Cardiac septum (tissue), 1 donor: ENCODE measurements around the gene EML6. TPM values are rescaled to one million over a fixed set of nuclear protein-coding genes. Genes with fewer than 3 reads are reported as not detected.
"Not testable (repeated sequence)": the region's sequence is repeated elsewhere in the genome, so short reads cannot be mapped to it uniquely, and the experiment has no call there.

ENCODE experiments used
- DNase-seq: peaks from one replicate; pipeline ENCODE4 v3.0.0-alpha.2; 2020; ENCODE audit warnings: low spot score
- intact Hi-C: fragments of 100-400 bp; cut with DNase I; formaldehyde crosslinking; loops from one replicate; pipeline ENCODE4 v1.14.0; 2022
- total RNA-seq: library from RNA; stranded (reverse); fragmentation: NEBNext Ultra II Directional; extraction: Animal tissue kit (Norgen Biotek cat#: 25700); gene quantifications from one replicate; pipeline ENCODE4 v1.2.1, GENCODE V29; 2021
- donor health status: DM: no; HTN: no; CAD: no.

Gene EML6
- total RNA-seq, 1 donor from 2014 or later: 0.83 TPM

DNA sequence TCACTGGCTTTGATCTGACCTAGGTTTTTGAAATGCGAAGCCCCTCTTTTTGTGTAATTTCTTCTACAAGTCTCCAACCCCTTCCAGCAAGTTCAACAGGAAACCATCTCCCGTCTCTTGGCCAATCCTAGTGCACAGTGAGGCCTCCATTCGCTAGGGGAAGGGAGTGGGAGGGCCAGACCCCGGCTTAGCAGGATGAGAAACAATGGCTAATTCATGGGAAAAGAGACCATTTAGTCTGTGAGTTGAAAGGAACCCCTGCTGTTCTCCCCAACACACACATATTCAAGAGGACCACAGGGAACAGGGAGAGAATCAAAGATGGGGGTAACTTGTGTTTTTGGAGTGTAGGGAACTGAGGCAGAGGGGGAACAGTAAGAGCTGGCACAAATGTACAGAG lies 243.8 kb downstream of the EML6 start:
- intact Hi-C loops: no loop called here
- no peak for DNase-seq

DNA sequence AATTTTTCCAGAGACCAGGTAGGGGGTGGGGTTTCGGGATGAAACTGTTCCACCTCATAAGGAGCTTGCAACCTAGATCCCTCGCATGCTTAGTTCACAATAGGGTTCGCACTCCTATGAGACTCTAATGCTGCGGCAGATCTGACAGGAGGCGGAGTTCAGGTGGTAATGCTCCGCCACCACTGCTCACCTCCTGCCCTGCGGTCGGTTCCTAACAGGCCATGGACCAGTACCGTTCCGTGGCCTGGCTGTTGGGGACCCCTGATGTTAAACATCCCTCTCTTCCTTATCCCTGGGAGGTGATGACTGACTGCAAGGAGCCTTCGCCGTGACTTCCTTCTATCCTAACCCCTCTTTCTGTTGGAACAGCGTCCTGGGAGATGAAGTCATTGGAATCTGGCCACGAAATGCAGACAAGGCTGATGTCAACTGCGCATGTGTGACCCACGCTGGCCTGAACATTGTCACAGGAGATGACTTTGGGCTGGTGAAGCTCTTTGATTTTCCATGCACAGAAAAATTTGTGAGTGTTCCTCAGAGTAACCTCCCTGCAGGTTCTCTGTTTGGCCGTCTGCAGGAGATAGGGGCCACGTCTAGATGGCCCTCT lies 244.4 kb downstream of the EML6 start:
- no peak for DNase-seq
- intact Hi-C loops: no loop called here

DNA sequence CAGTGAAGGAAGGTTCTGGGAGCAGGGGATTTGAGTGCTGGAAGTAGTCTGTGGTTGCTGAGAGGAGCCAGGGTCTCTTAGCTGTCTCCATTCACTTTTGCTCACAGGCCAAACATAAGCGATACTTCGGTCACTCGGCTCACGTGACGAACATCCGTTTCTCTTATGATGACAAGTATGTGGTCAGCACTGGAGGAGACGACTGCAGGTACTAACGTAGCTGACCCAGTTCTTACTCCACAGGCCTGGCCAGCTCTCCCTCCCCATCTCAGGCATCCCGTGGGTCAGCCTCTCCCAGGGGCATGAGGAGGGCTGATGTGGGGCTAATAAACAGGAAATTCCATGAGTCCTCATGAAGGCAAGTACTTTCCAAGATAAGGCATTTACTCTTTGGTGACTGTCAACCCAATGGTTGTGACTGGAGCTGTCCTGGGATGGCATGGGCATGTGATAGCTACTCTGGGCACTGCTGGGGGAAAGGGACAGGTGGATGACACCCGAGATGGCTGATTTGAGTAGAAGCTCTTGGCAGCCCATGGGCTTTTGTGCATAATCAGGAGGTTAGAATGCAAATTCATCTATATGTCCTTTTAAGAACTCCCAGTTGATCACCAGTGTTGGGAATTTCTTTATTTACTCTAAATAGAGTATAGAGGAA lies 245.2 kb downstream of the EML6 start:
- no peak for DNase-seq
- intact Hi-C loops: no loop called here

DNA sequence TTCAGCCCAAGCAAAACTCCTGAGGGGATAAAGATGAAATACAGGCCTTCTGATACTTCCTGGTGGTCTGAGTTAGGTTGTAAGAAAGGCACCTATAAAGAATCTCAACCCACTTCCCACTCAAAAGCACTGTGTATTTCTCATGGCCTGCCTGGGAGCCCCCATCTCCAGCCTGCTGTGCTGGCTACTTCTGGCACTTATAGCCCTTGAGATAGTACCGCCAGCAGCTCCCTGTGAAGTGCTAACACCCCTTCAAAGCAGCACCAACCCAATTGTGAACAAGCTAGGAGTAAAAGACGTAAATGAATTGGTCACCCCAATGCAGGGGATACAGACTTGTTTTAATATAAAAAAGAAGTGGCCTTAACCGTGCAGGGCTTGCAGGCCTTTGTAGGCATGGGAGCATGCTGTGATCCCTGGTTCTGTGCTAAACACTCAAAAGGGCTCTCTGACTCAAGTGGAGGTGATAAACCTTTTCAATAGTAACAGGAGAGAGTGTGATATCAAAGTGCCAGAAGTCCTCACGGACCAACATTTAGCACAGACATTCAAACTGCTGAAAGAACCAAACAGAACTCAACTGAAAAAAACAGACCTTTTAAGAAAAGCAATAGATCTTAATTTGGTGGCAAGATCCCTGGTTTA lies 246.0 kb downstream of the EML6 start:
- intact Hi-C loops: no loop called here
- no peak for DNase-seq

DNA sequence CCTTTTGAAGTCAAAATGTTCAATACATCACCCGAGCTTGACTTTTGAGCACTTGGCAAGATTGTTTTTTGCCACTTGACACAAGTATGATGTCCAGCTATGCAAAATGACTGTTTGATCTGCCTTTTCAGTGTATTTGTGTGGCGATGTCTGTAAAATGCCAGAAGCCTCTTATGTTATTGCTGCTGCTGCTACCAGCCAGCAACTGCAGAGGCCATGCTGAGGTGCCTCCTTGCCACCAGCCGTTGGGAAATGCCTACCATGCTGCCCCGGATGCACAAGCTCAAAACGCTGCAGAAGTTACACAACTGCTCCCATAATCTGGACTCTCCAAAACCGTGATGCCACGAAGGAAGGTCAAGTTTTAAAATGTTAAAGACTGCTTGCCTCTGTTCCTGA lies 246.5 kb downstream of the EML6 start:
- intact Hi-C loops: no loop called here
- no peak for DNase-seq

DNA sequence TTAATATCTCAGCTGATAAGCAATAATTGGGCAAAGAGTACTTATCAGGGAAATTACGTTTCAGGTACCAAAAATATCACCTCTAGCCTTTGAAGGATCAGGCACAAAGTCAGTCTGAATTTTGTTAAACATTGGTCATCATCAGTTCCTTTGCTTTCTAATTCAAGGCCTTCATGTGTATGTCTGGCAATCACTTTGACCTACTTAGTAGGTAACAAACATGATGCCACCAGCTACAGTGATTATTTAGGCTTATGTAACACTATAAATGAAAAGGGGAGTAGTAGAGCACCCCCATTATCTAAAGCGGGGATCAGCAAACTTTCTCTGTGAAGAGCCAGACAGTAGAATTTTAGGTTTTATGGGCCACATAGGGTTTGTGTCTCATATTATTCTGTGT lies 251.7 kb downstream of the EML6 start:
- no peak for DNase-seq
- intact Hi-C loops: no loop called here

DNA sequence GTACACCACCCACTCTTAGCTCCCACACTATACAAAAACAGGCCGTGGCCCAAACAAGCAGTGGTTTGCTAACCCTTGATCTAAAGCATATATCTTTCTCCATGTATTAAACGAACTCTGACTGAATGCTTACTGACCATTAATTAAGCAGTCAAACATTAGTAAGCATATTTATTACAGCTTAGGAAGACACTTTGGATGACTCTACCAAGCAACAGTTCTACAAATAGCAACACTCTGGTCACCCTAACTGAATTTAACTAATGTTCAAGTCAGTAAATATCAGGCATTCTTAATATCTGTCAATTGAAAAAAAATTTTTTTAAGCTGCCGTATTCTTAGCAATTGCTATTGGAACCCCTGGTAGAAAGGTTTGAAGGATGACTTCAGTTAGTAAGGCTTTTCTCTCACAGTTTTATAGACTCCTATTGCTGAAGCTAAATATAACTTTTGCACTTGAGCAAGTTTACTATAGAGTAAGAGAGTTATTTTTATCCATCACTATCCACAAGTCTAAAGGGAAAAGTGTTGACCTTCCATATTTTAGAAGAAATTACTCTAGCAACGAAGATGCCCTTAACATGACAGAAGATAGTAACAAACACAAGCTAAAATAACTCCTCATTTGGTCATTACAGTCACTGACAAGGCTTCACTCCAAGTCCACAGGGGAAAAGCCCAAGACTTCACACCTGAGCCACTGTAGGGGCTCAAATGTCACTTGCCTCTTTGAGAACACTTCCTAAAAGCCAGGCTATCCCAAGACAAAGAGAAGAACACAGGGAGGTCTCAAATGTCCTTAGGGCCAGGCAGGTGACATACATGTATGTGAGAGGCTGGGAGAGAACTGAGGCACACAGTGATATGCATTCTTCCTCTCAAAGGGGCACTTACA lies 252.4 kb downstream of the EML6 start:
- DNase-seq: no peak
- intact Hi-C loops: no loop called here

DNA sequence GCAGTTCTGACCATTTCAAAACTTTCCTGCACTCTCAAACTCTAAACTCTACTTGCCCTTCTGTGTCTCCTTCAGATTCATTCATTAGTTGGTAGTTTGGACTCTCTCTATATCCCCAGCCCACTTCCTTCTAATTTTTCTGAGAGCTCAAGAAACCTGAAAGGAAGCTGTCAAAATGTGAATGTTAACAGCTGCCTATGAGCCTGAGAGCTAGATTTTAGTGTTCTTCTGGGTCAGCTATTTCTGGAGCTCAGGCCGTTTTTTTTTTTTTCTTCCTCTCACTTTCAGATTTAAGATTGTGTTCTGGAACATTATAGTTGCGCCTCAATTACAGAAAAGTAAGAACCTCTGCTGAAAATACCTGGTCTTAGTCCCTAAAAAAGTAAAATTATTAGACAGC lies 253.7 kb downstream of the EML6 start:
- no peak for DNase-seq
- intact Hi-C loops: no loop called here

DNA sequence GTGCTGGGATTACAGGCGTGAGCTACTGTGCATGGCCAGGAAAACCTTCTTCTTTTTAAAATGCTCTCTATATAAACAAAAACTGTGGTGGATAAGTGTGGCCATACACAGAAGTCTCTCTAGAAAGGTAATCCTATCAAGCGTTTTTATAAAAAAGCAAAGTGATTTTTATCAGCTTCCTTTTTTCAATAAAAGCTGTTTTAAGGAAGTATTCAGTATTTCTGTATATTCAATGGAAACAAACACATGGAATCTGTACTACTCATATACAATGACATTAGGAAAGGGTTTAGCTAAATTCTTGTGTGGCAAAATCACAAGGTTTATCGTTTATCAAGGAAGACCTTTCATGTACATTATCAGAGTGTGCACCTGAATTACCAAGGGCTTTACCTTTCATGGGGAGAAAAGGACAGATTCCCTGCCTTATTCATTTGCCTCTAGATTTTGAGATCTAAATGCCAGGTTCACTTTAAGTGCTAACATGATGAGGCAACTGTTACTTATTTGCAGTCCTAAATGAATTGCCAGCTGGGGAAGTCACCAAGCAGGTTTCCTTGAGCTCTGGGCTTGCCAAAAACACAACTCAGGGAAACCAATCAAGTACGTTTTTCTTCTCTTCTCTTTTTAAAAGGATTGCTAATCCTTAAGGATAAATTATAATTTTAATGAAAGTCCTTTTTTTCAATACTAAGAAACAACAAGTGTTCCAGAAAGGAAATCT lies 256.0 kb downstream of the EML6 start:
- intact Hi-C loops: no loop called here
- no peak for DNase-seq

DNA sequence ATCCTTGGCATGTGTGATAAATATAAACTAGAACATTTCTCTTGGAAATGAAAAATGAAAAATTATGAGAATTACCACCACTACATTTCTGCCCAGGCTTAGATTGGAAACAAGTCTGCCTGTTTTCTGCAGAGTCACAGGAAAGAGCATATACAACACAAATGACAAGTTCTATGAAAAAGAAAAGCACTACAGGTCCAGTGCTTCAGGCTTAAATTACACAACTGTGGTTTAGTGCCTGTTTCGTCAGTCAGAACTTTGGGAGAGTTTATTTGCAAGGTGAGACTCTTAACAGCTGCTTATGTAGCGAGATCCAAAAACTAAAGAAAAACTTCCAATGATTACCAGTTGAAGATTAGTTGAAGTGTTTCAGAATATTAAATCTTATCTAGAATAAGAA lies 257.9 kb downstream of the EML6 start:
- DNase-seq: no peak
- intact Hi-C loops: no loop called here

DNA sequence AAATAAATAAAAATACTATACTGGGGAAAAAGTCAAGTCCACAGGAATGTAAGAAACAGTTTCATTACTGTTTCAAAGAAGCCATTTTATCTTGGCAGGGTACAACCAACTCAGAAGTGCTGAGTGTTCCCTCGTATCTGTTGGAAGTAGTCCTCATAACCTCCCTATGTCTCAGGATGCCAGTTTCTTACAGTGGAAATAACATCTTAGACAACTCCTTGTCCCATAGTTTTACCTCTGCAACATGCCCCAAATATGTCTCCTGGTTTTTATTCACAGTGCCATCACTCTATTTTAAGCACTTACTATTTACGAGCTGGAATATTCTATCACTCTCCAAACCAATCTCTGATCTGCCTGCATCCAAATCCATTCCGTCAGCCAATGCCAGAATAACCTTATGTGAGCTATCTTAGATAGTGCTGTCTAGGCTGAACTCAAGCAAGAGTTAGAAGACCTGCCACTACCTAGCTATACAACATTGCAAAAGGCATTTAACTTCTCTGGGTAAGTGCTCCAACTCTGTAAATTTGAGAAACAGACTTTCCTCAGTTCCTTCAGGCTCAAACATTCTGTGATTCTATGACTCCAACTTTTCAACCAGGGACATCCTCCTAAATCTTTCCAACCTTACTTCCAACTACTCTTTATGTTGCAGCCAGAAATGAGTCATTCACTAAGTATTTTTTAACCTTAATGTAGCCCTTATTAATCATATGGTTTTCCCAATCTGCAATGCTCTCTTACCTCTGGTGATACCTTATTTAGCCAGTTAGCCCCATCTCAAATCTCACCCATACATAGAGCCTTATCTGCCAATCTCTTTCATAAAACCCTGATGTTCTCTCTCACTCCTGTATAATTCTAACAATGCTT lies 260.1 kb downstream of the EML6 start:
- DNase-seq: no peak
- intact Hi-C loops: no loop called here

DNA sequence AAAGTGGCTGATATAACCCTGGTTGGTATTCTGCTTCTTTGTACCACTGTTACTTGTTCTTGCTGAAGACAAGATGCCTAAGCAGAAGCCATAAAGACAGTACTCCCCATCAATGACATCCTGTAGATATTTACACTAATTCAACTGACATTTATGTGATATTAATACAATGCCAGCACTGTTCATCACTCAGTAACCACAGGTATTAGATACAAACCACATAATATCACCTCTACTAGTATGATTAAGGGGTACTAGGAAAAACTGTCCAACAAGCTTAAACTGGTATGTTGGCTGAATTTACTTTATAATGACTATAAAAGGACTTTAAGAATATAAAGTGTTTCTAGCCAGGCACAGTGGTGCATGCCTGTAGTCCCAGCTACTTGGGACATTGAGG lies 261.0 kb downstream of the EML6 start:
- DNase-seq: no peak
- intact Hi-C loops: no loop called here

DNA sequence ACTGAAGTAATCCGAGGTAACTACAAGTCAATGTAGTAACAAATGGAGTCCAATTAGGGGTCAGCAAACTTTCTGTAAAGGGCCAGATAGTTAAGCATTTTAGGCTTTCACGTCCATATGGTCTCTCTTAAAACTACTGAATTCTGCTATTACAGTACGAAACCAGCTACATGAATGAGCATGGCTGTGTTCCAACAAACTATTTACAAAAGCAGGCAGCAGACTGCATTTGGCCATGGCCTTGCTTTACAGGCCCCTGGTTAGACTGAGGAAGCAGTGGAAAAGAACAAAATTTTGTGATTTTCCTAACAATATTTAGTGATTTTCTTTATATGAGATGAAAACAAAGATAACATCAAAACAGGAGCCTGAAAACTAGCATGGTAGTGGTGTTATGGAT lies 262.8 kb downstream of the EML6 start:
- intact Hi-C loops: no loop called here
- DNase-seq: no peak

DNA sequence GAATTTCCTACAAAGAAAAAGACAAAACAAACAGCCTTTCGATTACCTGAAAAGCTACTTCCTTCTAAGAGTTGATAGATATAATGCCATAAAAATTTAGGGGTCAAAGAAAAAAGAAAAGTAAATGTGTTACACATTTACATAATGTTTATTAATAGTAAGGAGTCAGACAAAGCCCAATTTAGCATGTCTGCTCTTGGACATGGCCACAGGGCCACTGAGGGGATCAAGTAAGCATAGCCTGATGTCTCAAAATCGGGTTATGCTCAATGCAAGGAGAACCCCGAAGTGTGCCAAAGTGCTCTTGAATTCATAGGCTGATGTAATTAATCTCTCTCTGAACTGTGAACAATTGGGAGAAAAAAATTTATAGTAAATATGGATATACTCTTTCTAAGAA lies 265.1 kb downstream of the EML6 start:
- no peak for DNase-seq

DNA sequence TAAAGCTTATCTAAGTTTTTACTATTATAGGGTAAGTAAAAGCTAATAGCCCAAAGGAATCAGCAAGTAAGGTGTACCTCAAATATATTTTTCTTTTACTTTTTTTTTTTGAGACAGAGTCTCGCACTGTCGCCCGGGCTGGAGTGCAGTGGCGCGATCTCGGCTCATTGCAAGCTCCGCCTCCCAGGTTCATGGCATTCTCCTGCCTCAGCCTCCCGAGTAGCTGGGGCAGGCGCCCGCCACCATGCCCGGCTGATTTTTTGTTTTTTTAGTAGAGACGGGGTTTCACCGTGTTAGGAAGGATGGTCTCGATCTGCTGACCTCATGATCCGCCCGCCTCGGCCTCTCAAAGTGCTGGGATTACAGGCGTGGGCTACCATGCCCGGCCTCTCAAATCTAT lies 267.2 kb downstream of the EML6 start:
- intact Hi-C loops, DNase-seq: not testable (repeated sequence)

More for the DNA sequence above, 265.1 kb downstream of the EML6 start:
- intact Hi-C loops: no loop called here

DNA sequence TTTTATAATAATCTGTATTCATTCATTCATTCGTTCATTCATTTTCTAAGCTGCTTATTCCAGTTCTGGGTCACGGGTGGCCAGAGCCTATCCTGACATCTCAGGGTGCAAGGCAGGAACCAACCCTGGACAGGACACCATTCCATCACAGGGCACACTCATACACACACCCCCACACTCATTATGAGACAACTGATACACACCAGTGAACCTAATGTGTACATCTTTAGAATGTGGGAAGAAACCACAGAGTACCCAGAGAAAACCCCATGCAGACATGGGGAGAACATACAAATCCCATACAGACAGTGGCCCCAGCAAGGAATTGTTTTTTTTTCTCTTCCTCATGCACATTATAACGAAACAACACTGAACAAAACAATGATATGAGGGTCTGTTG lies 272.1 kb downstream of the EML6 start:
- no peak for DNase-seq
- intact Hi-C loops: no loop called here

DNA sequence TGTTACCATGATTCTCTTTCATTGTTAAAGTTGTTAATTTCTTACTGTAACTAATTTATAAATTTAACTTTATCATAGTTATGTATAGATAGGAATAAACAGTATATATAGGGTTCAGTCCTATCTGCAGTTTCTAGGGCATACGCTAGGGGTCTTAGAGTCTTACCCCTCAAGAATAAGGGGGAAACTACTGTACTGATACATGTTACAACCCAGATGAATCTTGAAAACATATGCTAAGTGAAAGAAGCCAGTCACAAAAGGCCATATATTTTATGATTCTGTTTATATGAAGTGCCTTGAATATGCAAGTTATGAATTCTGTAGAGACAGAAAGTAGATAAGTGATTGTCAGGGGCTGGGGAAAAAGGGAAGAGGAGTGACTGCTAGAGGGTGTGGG lies 274.4 kb downstream of the EML6 start:
- no peak for DNase-seq
- intact Hi-C loops: no loop called here

DNA sequence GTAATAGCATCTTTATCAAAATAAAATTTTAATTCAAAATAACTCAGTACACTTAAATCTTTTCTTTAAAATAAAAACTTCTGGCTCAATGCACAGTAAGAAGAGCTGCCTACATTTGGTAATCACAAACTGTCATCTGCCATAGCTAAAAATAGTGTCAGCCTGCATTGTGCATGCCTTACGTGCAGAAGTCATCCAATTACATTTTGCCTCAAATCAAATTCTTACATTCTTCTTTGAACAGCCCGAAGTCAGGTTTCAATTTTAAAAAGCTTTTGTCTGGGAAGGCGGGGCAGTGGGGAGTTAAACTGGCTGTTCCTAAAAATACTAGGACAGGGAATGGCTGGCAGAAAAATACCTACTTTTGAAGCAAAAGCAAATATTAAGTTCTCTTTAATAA lies 275.7 kb downstream of the EML6 start:
- intact Hi-C loops: no loop called here
- DNase-seq: no peak

DNA sequence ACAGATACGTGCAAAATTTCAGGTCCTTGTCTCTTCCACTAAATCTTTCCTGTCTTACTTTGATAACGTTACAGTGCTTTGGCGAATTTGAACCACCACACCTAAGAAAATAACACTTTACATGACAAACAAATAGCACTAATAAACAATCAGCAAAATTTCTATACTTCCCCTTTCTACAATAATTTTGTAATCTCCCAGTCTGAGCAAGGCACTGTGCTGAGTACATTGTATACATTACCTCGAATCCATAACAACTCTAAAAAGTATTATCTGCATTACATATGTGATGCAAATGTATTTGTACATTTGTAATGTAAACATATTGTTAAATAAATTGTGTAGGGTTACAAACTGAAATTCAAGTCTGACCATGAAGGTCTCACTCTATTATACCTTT lies 276.9 kb downstream of the EML6 start:
- no peak for DNase-seq
- intact Hi-C loops: loop anchor here (10.0 kb wide), 1 partner anchor 276 kb away; the partner anchor contains the start of gene EML6
